ENCODE measurements around the gene NACC2.
A peak's percentile ranks its signal among the peaks of the same experiment; 100 is the strongest.

Gene NACC2

DNA sequence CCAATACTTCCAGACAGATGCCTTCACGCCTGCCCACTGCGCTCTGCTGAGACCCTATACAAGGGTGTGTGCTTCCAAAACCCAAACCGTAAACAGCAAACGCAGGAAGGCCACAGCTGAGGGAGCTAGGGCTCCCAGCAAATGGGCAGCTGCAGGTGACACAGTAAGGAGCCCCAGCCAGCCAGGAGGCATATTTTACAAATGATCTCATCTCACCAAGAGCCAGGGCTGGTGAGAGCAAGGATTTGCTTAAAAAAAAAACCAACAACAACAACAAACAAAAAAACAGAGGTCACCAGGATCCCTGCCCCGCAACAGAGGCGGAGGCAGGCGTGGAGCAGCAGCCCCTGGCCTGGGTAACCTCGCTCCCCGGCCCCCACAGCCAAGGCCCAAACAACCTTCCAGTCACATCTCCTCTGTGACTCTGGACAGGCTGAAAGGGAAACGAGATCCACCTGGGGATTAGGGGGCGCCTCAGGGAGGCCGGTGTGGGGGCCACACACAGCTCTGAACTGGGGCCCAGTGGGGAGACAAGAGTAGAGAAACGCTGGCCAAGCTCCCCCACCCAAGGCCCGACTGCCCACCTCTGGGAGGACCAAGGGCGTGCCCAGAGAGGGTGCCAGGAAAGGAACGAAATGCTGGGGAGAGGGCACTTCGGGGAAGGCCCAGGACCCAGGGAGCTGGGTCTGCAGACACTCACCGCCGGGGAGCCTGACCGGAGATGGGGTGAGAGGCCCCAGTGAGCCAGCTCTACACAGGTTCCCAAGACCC, 3.3 kb downstream of the NACC2 start:
- no peak for DNase-seq

DNA sequence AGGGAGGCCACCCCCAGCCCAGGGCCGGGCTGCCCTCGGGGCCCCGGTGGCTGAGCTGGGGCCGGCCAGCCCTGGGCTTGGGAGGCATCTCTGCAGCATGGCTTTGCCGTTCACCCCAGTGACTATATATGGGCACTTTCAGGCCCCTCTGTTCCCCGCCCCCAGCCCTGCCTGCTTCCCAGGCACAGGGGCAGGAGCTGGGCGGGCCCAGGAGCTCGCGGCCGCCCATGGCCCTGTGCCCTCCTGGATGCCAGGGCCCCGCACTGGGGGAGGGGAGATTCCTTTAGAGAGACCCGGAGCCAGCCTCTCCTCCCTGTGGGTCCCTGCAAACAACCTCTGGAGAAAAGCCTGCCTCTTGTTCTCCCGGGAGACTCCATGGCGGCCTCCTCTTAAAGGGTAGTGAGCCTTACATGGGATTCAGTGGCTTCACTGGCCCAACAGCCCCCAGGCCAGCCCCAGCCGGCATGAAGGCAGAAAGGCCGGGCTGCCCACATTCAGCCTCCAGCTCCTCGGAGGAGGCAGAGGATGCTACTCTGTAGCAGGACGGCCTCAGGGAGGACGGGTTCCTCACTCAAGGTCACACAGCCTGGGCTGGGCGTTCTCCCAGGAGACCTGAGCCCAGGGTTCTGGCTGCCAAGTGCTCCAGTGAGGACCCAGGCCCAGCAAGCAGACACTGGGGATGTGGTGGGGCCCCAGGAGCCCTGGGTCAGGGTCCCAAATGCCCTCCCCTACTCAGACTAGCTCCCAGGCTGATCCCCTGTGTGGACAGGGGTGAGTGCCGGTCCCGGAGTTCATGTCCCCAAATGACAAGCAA, 4.1 kb downstream of the NACC2 start:
- DNase-seq = no peak

GRCh38 chr9:136090056-136090735, 4.9 kb downstream of the NACC2 start:
- no peak for DNase-seq

GRCh38 chr9:136089697-136090045, 5.4 kb downstream of the NACC2 start:
- DNase-seq = peak; percentile 68

- no peak for DNase-seq
Observed at GRCh38 chr9:136088939-136089696, 6.0 kb downstream of the NACC2 start.

- DNase-seq = no peak
Observed at GRCh38 chr9:136088481-136088938, 6.6 kb downstream of the NACC2 start.

- DNase-seq = no peak
Observed at GRCh38 chr9:136087741-136088480, 7.2 kb downstream of the NACC2 start.

- no peak for DNase-seq
Observed at GRCh38 chr9:136086951-136087740, 7.9 kb downstream of the NACC2 start.

GRCh38 chr9:136086213-136086881, 8.7 kb downstream of the NACC2 start:
- no peak for DNase-seq

GRCh38 chr9:136085815-136086212, 9.3 kb downstream of the NACC2 start:
- no peak for DNase-seq

- DNase-seq = no peak
Observed at GRCh38 chr9:136084063-136084944, 10.8 kb downstream of the NACC2 start.

DNA sequence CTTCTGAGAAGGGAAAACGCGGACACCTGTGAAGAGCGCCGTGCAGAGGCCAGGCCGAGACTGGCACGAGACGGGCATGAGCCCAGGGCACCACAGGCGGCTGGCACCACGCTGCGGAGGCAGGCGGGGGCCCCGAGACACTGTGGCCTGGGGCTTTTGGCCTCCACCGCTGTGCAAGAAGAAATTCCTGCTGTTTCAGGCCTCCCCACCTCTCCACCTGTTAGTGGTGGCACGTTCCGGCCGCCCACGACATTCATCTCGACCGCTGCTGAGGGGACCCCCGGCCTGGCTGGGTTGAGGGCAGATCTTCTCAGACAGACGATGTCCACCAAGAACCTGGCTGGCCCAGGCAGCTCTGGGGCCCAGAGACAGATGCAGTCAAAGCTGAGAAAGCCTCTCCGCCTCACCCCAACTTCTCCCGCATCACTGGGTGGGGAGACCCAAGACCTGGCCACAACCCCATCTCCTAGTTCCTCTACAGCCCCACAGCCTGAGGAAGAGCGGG, 11.5 kb downstream of the NACC2 start:
- no peak for DNase-seq

DNA sequence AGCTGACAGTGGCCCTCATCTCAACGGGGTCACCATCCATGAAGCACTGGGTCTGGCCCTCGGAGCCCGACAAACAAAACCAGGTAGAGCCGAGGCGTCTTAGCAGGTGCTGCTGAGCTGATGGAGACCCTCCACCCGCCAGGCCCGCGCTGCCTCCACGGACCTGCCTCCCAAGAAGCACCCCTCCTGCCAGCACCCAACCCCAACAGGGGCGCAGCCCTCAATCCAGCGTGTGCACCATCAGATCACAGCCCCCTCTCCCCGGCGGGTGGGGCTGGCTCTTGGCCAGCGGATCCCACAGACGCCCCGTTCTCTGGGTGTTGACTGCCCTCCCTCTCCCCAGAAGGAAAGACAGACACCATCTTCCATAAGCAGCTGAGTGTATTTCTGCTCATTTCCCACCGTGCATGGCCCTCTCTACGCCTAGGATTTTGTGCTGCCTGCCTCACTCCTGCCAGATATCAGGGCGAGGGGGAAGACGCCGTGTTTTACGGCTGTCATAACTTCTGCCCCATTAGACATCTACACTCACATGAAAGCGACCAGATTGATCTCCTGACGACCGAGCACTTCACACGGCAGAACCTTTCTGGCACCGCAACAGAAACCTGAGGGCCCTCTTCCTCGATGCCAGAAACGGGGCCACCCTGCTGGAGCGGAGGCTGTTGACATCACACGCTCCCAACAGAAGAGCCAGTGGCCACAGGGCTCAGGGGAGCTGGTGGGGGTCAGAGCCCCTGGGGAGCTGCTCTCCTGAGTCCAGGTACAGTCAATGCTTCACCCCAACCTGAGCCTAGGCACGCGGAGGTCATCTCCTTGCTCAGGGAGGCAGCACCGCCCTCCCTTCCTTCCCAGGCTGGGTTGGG, 12.4 kb downstream of the NACC2 start:
- DNase-seq = no peak

DNA sequence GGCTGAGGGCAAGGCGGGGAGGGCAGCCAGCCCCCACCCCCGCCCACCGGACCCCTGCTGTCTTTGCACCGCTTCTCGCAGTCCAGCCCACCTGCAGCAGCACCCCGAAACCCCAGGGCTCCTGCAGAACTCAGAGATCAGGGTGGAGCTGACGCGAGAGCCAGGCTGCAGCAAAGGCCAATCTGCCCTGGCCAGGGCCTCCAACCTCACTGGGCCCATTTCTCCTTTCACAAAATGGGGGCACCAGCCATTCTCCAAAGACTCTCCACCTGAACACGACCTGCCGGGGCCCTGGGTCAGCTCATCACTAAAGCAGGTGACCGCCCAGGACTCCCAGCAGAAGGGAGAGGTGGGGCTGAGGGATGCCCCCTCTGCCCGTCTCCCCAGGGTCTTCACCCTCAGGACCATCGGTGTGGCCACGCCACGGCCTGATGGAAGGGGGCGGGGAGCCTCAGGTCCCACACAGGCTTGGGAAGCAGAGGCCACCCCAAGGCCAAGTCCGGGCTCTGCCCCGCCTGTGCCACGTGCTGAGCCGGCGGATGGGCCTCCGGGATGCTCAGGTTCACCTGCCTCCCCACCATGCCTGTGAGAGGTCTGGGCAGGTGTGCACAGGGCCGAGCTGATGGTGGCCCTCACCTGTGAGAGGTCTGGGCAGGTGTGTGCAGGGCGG, 13.1 kb downstream of the NACC2 start:
- no peak for DNase-seq

DNA sequence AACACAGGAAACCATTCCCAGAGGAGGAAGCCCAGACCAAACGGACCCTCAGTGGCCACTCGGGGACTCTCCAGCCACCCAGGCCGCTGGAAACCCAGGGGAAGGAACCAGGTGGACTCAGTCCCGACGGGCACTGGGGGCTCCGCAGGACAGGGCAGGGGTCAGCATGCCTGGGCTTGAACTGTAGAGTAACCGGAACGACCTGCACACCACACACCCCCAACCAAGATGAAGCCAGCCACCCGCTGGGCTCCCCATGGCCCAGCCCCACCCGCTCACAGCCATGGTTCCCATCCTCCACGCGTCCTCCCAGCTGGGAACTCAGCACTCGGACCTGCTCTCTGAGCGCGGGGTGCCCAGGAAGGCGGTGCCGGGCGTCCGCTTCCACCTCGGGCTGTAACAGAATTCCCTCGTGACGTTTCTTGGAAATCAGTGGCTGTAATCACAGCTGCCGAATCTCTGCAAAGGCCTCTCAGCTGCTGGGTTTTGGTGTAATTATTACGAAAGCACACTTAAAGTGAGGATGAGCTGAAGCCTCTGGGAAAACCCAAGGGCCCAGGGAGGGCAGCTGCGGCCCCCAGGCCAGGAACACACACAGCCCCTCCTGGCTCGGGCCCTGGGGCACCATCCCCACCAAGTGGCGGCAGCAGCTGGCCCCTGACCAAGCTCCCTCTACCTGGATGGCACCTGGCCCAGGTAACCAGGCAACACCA, 13.8 kb downstream of the NACC2 start:
- no peak for DNase-seq

GRCh38 chr9:136080716-136081112, 14.4 kb downstream of the NACC2 start:
- DNase-seq = no peak

DNA sequence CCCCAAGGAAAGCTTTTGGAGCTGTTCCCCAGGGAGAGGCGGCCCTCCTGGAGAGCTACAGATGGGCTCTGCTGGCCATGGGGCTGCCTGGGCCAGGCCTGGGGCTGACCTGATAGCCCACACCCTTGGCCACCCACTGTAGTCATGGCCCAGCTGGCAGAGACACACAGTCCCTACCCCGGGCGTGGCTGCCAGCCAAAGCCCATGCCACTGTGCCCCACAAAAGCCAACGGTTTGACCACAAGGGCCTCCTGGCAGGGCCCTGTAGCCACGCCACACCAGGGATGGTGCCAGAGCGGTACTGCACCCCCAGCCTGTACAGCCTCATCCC, 15.2 kb downstream of the NACC2 start:
- no peak for DNase-seq
